H1 (cell line): ENCODE measurements around the gene MOB4. TPM values are rescaled to one million over a fixed set of nuclear protein-coding genes. Genes with fewer than 3 reads are reported as not detected.
A peak's percentile ranks its signal among the peaks of the same experiment; 100 is the strongest.

ENCODE experiments used
- CTCF ChIA-PET: fragments of 300-600 bp; sonication (Branson Sonifier 250); formaldehyde crosslinking; loops from one replicate; lab custom pipeline; 2021; ENCODE audit not compliant: partially characterized antibody; lab: Charles Lee
- POLR2A ChIA-PET: fragments of 300-600 bp; sonication (Branson Sonifier 250); formaldehyde crosslinking; loops from one replicate; lab custom pipeline; 2021; ENCODE audit warnings: inconsistent platforms; ENCODE audit not compliant: partially characterized antibody; lab: Charles Lee
- DNase-seq, 2 experiments: peaks; one replicate each; pipeline versions ENCODE4 v3.0.0 to v3.0.0-alpha.2; 2010 to 2022; ENCODE audit warnings: low spot score in 2 of 2, low read depth in 1 of 2, mixed read lengths in 1 of 2
- FAIRE-seq: peaks from 2 replicates; lab custom pipeline; 2011; peaks lifted over from hg19 to GRCh38; lab: Jason Lieb, UNC
- H2AFZ ChIP-seq: 2 replicates; pipeline ENCODE4 v1.8.1; 2012; ENCODE audit warnings: low read length, inconsistent platforms
- H2AK5ac ChIP-seq: 2 replicates; pipeline ENCODE4 v1.6.1; 2013; ENCODE audit warnings: low read depth, low read length
- H2BK120ac ChIP-seq: replicated peaks from 2 replicates; pipeline ENCODE3; 2013; ENCODE audit warnings: low read depth, low read length, inconsistent platforms
- H2BK12ac ChIP-seq: 2 replicates; pipeline ENCODE4 v1.6.1; 2013; ENCODE audit warnings: low read depth, low read length
- H2BK15ac ChIP-seq: 2 replicates; pipeline ENCODE4 v1.6.1; 2013; ENCODE audit warnings: low read length
- H2BK20ac ChIP-seq: 2 replicates; pipeline ENCODE4 v1.6.1; 2013; ENCODE audit warnings: low read length
- H2BK5ac ChIP-seq: 2 replicates; pipeline ENCODE4 v1.6.1; 2013; ENCODE audit warnings: low read depth, low read length
- H3K14ac ChIP-seq: 2 replicates; pipeline ENCODE4 v1.6.1; 2013; ENCODE audit warnings: inconsistent platforms; ENCODE audit not compliant: insufficient read length
- H3K18ac ChIP-seq: 2 replicates; pipeline ENCODE4 v1.6.1; 2013; ENCODE audit warnings: low read length; ENCODE audit errors: extremely low read depth
- H3K23ac ChIP-seq: 2 replicates; pipeline ENCODE4 v1.6.1; 2013; ENCODE audit warnings: inconsistent platforms; ENCODE audit not compliant: insufficient read length
- H3K23me2 ChIP-seq: 2 replicates; pipeline ENCODE4 v1.6.1; 2013; ENCODE audit warnings: low read depth, low read length
- H3K27ac ChIP-seq: 2 replicates; pipeline ENCODE4 v1.6.1; 2011; ENCODE audit warnings: low read depth, low read length, inconsistent platforms
- H3K27me3 ChIP-seq, 4 experiments: replicated peaks in 1 of 4; 1 replicate in 1 of 4; 2 replicates in 3 of 4; pipeline versions ENCODE4 v1.6.1 to v1.8.1; 2011 to 2013; ENCODE audit warnings: low read length in 3 of 4, mild to moderate bottlenecking in 3 of 4, inconsistent platforms in 2 of 4, mixed read lengths in 2 of 4, moderate library complexity in 1 of 4; ENCODE audit not compliant: control insufficient read depth in 3 of 4, insufficient read depth in 3 of 4; ENCODE audit errors: extremely low read depth in 1 of 4
- H3K36me3 ChIP-seq, 4 experiments: 2 replicates each; pipeline versions ENCODE4 v1.6.1 to v1.8.1; 2011 to 2013; ENCODE audit warnings: mild to moderate bottlenecking in 4 of 4, low read length in 3 of 4, moderate library complexity in 2 of 4, control low read depth in 1 of 4, inconsistent platforms in 1 of 4; ENCODE audit not compliant: insufficient read depth in 4 of 4, control insufficient read depth in 2 of 4
- H3K4ac ChIP-seq: replicated peaks from 2 replicates; pipeline ENCODE3; 2013; ENCODE audit warnings: low read length, low read depth, mixed read lengths, inconsistent platforms; ENCODE audit not compliant: insufficient read length
- H3K4me1 ChIP-seq, 4 experiments: replicated peaks in 1 of 4; 1 replicate in 1 of 4; 2 replicates in 3 of 4; pipeline versions ENCODE4 v1.6.1 to v1.8.1; 2011 to 2013; ENCODE audit warnings: low read length in 3 of 4, inconsistent platforms in 2 of 4, mixed read lengths in 1 of 4; ENCODE audit not compliant: insufficient read depth in 4 of 4, control insufficient read depth in 3 of 4
- H3K4me2 ChIP-seq, 2 experiments: 2 replicates each; pipeline versions ENCODE4 v1.6.1 to v1.8.1; 2011 to 2013; ENCODE audit warnings: low read depth in 2 of 2, low read length in 2 of 2, control low read depth in 1 of 2, inconsistent platforms in 1 of 2, mild to moderate bottlenecking in 1 of 2; ENCODE audit not compliant: insufficient read depth in 1 of 2
- H3K4me3 ChIP-seq, 4 experiments: fragments of 200-600, 300-600 bp in 1 of 4; sonication (generic), shearing (Covaris generic), sonication (Bioruptor Twin) in 1 of 4; 2 replicates each; pipeline versions ENCODE4 v1.5.1 to v1.8.1; 2011 to 2016; ENCODE audit warnings: low read length in 4 of 4, low read depth in 3 of 4, control low read depth in 2 of 4, inconsistent platforms in 2 of 4, mild to moderate bottlenecking in 2 of 4, mixed read lengths in 1 of 4, moderate library complexity in 1 of 4; ENCODE audit not compliant: insufficient read depth in 2 of 4; ENCODE audit errors: extremely low read depth in 1 of 4
- H3K56ac ChIP-seq: replicated peaks from 2 replicates; pipeline ENCODE3; 2013; ENCODE audit warnings: low read depth, mild to moderate bottlenecking, mixed read lengths, low read length, inconsistent platforms; ENCODE audit not compliant: insufficient read length
- H3K79me1 ChIP-seq: 2 replicates; pipeline ENCODE4 v1.6.1; 2013; ENCODE audit warnings: low read depth, low read length, control low read depth
- H3K79me2 ChIP-seq, 2 experiments: 2 replicates each; pipeline versions ENCODE4 v1.6.1 to v1.8.1; 2012 to 2013; ENCODE audit warnings: low read length in 2 of 2, mild to moderate bottlenecking in 2 of 2, inconsistent platforms in 1 of 2; ENCODE audit not compliant: insufficient read depth in 2 of 2, control insufficient read depth in 1 of 2
- H3K9ac ChIP-seq, 4 experiments: replicated peaks in 1 of 4; 1 replicate in 1 of 4; 2 replicates in 3 of 4; pipeline versions ENCODE4 v1.6.1 to v1.8.1; 2011 to 2013; ENCODE audit warnings: low read depth in 3 of 4, low read length in 3 of 4, control low read depth in 2 of 4, mild to moderate bottlenecking in 2 of 4, moderate library complexity in 2 of 4, inconsistent platforms in 1 of 4; ENCODE audit errors: extremely low read depth in 1 of 4
- H3K9me3 ChIP-seq, 2 experiments: 2 replicates each; pipeline versions ENCODE4 v1.6.1 to v1.8.1; 2012 to 2013; ENCODE audit warnings: mild to moderate bottlenecking in 2 of 2, moderate library complexity in 2 of 2, control low read depth in 1 of 2, inconsistent platforms in 1 of 2, low read depth in 1 of 2, low read length in 1 of 2, mixed read lengths in 1 of 2; ENCODE audit not compliant: insufficient read depth in 2 of 2
- H4K20me1 ChIP-seq, 2 experiments: replicated peaks in 1 of 2; 2 replicates each; pipeline versions ENCODE3 to v1.8.1; 2011 to 2013; ENCODE audit warnings: inconsistent platforms in 2 of 2, low read length in 2 of 2, mild to moderate bottlenecking in 1 of 2; ENCODE audit not compliant: insufficient read depth in 2 of 2, control insufficient read depth in 1 of 2
- H4K5ac ChIP-seq: 2 replicates; pipeline ENCODE4 v1.6.1; 2013; ENCODE audit warnings: low read length, low read depth, mixed read lengths, inconsistent platforms; ENCODE audit not compliant: insufficient read length
- H4K8ac ChIP-seq: 2 replicates; pipeline ENCODE4 v1.8.0; 2013; ENCODE audit warnings: mild to moderate bottlenecking, moderate library complexity, low read length, inconsistent platforms; ENCODE audit not compliant: insufficient read depth; ENCODE audit errors: extremely low read depth
- H4K91ac ChIP-seq: replicated peaks from 2 replicates; pipeline ENCODE3; 2013; ENCODE audit warnings: low read length, mixed read lengths, inconsistent platforms; ENCODE audit not compliant: insufficient read length
- CEBPB ChIP-seq: IDR thresholded peaks from 2 replicates; pipeline ENCODE4 v1.6.1; 2012; ENCODE audit warnings: low read depth, low read length
- CREB1 ChIP-seq: IDR thresholded peaks from 2 replicates; pipeline ENCODE4 v1.6.1; 2012; ENCODE audit warnings: inconsistent platforms
- GTF2F1 ChIP-seq: IDR thresholded peaks from 2 replicates; pipeline ENCODE4 v1.6.1; 2012; ENCODE audit warnings: low read depth, low read length, improper control_type of control experiment, borderline replicate concordance
- POLR2A ChIP-seq, 2 experiments: IDR thresholded peaks; 1 replicate in 1 of 2; 2 replicates in 1 of 2; pipeline ENCODE4 v1.6.1; 2011; ENCODE audit warnings: low read depth in 2 of 2, low read length in 2 of 2, mild to moderate bottlenecking in 2 of 2; ENCODE audit errors: control extremely low read depth in 1 of 2
- SIN3A ChIP-seq, 2 experiments: IDR thresholded peaks in 1 of 2; conservative IDR thresholded peaks in 1 of 2; 2 replicates each; pipeline ENCODE4 v1.6.1; 2011 to 2012; ENCODE audit warnings: low read length in 2 of 2, improper control_type of control experiment in 1 of 2, low read depth in 1 of 2, mild to moderate bottlenecking in 1 of 2
- SIX5 ChIP-seq: IDR thresholded peaks from 2 replicates; pipeline ENCODE4 v1.6.1; 2011; ENCODE audit warnings: mild to moderate bottlenecking, low read depth, low read length
- TAF1 ChIP-seq: IDR thresholded peaks from 2 replicates; pipeline ENCODE4 v1.6.1; 2011; ENCODE audit warnings: mild to moderate bottlenecking, low read depth, low read length
- TAF7 ChIP-seq: optimal IDR thresholded peaks from 2 replicates; pipeline ENCODE3; 2011; ENCODE audit warnings: low read depth, mild to moderate bottlenecking, inconsistent platforms, low read length, moderate library complexity, borderline replicate concordance
- WGBS, 2 experiments: shearing (Covaris generic) in 1 of 2; methylation state at CpG; one replicate each; pipeline versions ENCODE4 v1.1.6 to v1.1.7; 2013 to 2015; ENCODE audit warnings: low lambda C conversion rate in 2 of 2, mixed read lengths in 2 of 2, inconsistent platforms in 1 of 2, low coverage in 1 of 2, missing lambda C conversion rate in 1 of 2; ENCODE audit not compliant: insufficient replicate concordance in 2 of 2, insufficient coverage in 1 of 2, insufficient read length in 1 of 2; ENCODE audit errors: extremely low coverage in 1 of 2, missing lambda C conversion rate in 1 of 2; 5-methylcytosine and 5-hydroxymethylcytosine counted together
- polyA plus RNA-seq, 7 experiments: library from polyadenylated mRNA; depleted of rRNA in 3 of 7; stranded (reverse) in 5 of 7; unstranded in 2 of 7; fragments of >200 nt in 5 of 7; fragments of 200-250 nt in 2 of 7; gene quantifications; 1 replicate in 5 of 7; 2 replicates in 1 of 7; 4 replicates in 1 of 7; pipeline versions ENCODE4 v1.2.1 to v1.2.3, GENCODE V29; 2011 to 2013; ENCODE audit warnings: missing spikeins in 2 of 7, mixed read lengths in 2 of 7
- total RNA-seq: library from RNA; stranded (reverse); fragmentation: NEBNext Ultra II Directional; extraction: Animal tissue kit (Norgen Biotek cat#: 25700); gene quantifications from 2 replicates; pipeline ENCODE4 v1.2.1, GENCODE V29; 2021
- TF ChIP-seq, protein P1 (sequence below): IDR thresholded peaks from 2 replicates; pipeline ENCODE4 v1.6.1; 2011; ENCODE audit warnings: low read length, improper control_type of control experiment

MOB4 gene
- total and polyA plus RNA-seq, 2 of the 8 experiments (the other 6 are each of a cell fraction or from before 2014, with no cell fraction given), result 51.5 to 54.2 TPM

DNA sequence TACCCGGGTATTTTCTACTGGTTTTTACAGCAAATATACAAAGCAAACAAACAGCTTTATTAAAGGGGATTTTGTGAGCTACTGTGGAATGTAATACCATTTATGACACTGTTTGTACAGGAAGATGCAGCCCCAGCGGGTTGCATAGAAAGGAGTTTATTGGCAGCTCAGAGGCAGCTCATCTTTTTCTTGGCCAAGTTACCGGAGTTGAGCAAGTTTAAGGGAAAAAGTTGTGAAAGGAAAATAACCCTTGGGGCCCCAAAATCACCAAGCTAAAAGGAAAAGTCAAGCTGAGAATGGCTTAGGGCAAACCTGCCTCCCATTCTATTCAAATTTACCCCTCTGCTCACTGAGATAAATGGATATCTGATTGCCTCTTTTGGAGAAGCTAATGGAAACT is 60.8 kb downstream of the MOB4 start:
- peak overlapping the region; percentile 71; the same call in 1 of the 2 replicates for H3K18ac ChIP-seq
- no peak overlapping the region for H3K27ac ChIP-seq
- H3K23ac ChIP-seq, result no peak overlapping the region
- TF ChIP-seq SIX5, result no peak
- no peak for TF ChIP-seq CEBPB
- no peak for TF ChIP-seq GTF2F1
- TF ChIP-seq, protein P1, sequence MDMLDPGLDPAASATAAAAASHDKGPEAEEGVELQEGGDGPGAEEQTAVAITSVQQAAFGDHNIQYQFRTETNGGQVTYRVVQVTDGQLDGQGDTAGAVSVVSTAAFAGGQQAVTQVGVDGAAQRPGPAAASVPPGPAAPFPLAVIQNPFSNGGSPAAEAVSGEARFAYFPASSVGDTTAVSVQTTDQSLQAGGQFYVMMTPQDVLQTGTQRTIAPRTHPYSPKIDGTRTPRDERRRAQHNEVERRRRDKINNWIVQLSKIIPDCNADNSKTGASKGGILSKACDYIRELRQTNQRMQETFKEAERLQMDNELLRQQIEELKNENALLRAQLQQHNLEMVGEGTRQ, result no peak
- TF ChIP-seq CREB1, result no peak
- TF ChIP-seq SIN3A (conservative IDR thresholded peaks at IDR 0.05 in 1 of 2, IDR thresholded peaks at IDR 0.05 in 1 of 2; ENCODE audit: low read depth in 1 of 2, low read length in 2 of 2), result no peak
- no peak for TF ChIP-seq TAF7
- TF ChIP-seq TAF1, result no peak
- TF ChIP-seq POLR2A (IDR thresholded peaks at IDR 0.05; ENCODE audit: control extremely low read depth in 1 of 2, low read depth in 2 of 2, low read length in 2 of 2), result no peak
- no peak overlapping the region for H2BK15ac ChIP-seq
- ChIA-PET POLR2A (interaction anchor here (0.9 to 3.5 kb wide), 7 partner anchors 8 to 76 kb away, joined by 3 to 23 read pairs (median 4); partner anchors contain the start of genes HSPD1, HSPE1 and MOB4), CTCF (interaction anchor here (0.7 to 1.8 kb wide), 3 partner anchors 9 to 131 kb away, joined by 3 to 4 read pairs (median 3); no protein-coding TSS in a partner anchor)
- no peaks in the 10 kb centered on the region for H4K20me1 ChIP-seq
- no peak overlapping the region for H2BK120ac ChIP-seq
- H3K79me2 ChIP-seq, result peaks cover 0 to 3% of the 10 kb centered on the region in 2 experiments; a peak in 1 of 4 replicates
- DNase-seq (no peak), FAIRE-seq (no peak)
- H4K8ac ChIP-seq, result no peak overlapping the region
- peaks cover 0 to 17% (median 5%) of the 10 kb centered on the region in 4 experiments; a peak in 4 of 7 replicates for H3K4me1 ChIP-seq
- no peak overlapping the region for H3K56ac ChIP-seq
- peaks cover 0 to 29% (median 3%) of the 10 kb centered on the region in 4 experiments; a peak in 4 of 8 replicates for H3K36me3 ChIP-seq
- H2BK12ac ChIP-seq, result no peak overlapping the region
- no peak overlapping the region for H3K14ac ChIP-seq
- H4K91ac ChIP-seq, result no peak overlapping the region
- no peaks in the 10 kb centered on the region; a peak in 1 of 7 replicates for H3K27me3 ChIP-seq
- H4K5ac ChIP-seq, result no peak overlapping the region
- no peaks in the 10 kb centered on the region for H3K79me1 ChIP-seq
- H3K4me3 ChIP-seq, result no peak overlapping the region
- 0 out of 2 replicates have a peak overlapping the region, but pooled peaks have one; percentile 94 for H2BK5ac ChIP-seq
- H3K4me2 ChIP-seq, result no peak overlapping the region
- no peak overlapping the region for H2AK5ac ChIP-seq
- no peak overlapping the region for H2AFZ ChIP-seq
- H3K23me2 ChIP-seq, result no peaks in the 10 kb centered on the region; the same call in 1 of the 2 replicates
- peaks cover 27 to 37% of the 10 kb centered on the region in 2 experiments for H3K9me3 ChIP-seq
- H2BK20ac ChIP-seq, result peak overlapping the region; percentile 5; the same call in 1 of the 2 replicates
- WGBS, 2 experiments, result 85% methylated on average over 3 of the region's 3 CpGs; no CpG with 5 or more reads in 1 of the 2 experiments
- no peak overlapping the region for H3K9ac ChIP-seq
- H3K4ac ChIP-seq, result no peak overlapping the region
